Measurements from ENCODE around the gene DNAJC1.
"Not testable (repeated sequence)": the region's sequence is repeated elsewhere in the genome, so short reads cannot be mapped to it uniquely, and the experiment has no call there.

DNAJC1 gene

GRCh38 chr10:22003177-22003963 lies at the start of gene DNAJC1:
Gene DNAJC1 (minus strand): TSS chr10:22003730. CDS start chr10:22003434, 296 bp downstream.
- DNase-seq = peak; percentile 100

- no peak for DNase-seq
These were observed 49.5 kb upstream of the DNAJC1 start for GRCh38 chr10:22053048-22053447.

GRCh38 chr10:22049635-22050034 lies 46.1 kb upstream of the DNAJC1 start:
- no peak for DNase-seq

- DNase-seq = no peak
These were observed 44.3 kb upstream of the DNAJC1 start for GRCh38 chr10:22047812-22048211.

- DNase-seq = no peak
These were observed 39.8 kb upstream of the DNAJC1 start for GRCh38 chr10:22043327-22043633.

- no peak for DNase-seq
These were observed 39.2 kb upstream of the DNAJC1 start for GRCh38 chr10:22042557-22043326.

- DNase-seq = no peak
These were observed 30.8 kb upstream of the DNAJC1 start for GRCh38 chr10:22034333-22034732.

- not testable (repeated sequence) for DNase-seq
These were observed 28.7 kb upstream of the DNAJC1 start for GRCh38 chr10:22032268-22032667.

GRCh38 chr10:22030421-22030820 lies 26.9 kb upstream of the DNAJC1 start:
- no peak for DNase-seq

- no peak for DNase-seq
These were observed 26.1 kb upstream of the DNAJC1 start for GRCh38 chr10:22029445-22030236.

GRCh38 chr10:22027364-22028238 lies 24.1 kb upstream of the DNAJC1 start:
- DNase-seq = no peak

- no peak for DNase-seq
These were observed 22.8 kb upstream of the DNAJC1 start for GRCh38 chr10:22026287-22026686.

- no peak for DNase-seq
These were observed 20.0 kb upstream of the DNAJC1 start for GRCh38 chr10:22023508-22023907.

GRCh38 chr10:22022257-22023032 lies 18.9 kb upstream of the DNAJC1 start:
- DNase-seq = peak; percentile 56

GRCh38 chr10:22021144-22021543 lies 17.6 kb upstream of the DNAJC1 start:
- DNase-seq = not testable (repeated sequence)

GRCh38 chr10:22017283-22018020 lies 13.9 kb upstream of the DNAJC1 start:
- no peak for DNase-seq

- DNase-seq = no peak
These were observed 12.6 kb upstream of the DNAJC1 start for GRCh38 chr10:22016046-22016705.

- DNase-seq = no peak
These were observed 7.5 kb upstream of the DNAJC1 start for GRCh38 chr10:22010973-22011408.

GRCh38 chr10:22010539-22010938 lies 7.0 kb upstream of the DNAJC1 start:
- DNase-seq = no peak

GRCh38 chr10:22006379-22006884 lies 2.9 kb upstream of the DNAJC1 start:
- no peak for DNase-seq

Data from activated T-cell treated with anti-CD3 and anti-CD28 coated beads, Interleukin-2, amount 50 U/mL, for 1 hour (primary cell).